Measurements from ENCODE around the gene CTSF. TPM values are rescaled to one million over a fixed set of nuclear protein-coding genes. Genes with fewer than 3 reads are reported as not detected.
A peak's percentile ranks its signal among the peaks of the same experiment; 100 is the strongest.
"Not testable (repeated sequence)": the region's sequence is repeated elsewhere in the genome, so short reads cannot be mapped to it uniquely, and the experiment has no call there.

The CTSF gene
- total and polyA plus RNA-seq, 4 donors, result 6.6 to 39.6 (median 7.9) TPM

DNA sequence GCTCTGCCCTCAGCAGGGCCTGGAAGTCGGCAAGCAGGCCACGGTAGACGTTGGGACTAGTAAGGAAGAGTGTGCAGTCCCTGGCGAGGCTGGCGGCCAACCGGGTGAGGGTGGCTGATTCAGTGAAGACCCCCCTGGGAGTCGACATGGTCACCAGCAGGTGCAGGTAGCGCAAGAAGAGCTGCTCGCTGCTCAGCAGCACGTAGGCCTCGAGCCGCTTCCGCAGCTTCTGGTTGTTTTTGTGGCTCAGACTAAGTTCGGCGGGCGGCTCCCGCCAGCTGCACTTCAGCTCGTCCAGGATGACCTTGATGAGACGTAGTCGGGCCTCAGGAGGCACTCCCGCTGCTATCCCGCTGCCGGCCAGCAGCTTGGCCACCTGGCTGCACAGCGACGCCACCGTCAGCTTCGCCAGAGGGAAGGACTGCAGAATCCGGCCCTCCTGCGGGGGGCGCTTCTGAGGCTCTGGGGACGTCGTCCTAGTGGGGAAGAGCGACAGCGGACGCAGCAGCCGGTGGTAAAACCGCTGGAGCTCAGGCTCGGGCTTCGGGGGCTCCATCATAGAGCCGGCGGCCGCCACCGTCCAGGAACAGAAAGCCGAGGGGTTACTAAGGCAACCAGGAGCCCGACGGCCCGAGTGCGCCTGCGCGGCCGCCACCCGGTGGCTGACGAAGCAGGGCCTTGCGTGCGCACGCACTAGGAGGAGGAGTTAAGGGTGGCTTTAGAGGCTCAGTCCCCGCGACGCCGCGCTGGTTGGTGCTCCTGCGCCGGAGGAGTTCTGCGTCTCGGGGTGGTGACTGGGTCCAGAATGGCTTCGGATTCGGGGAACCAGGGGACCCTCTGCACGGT, 24.3 kb upstream of the CTSF start, which contains the start of the genes CCDC87 and CCS:
TSS of gene CCDC87 (minus strand) at position 607 of the 846 bp plus-strand sequence. CDS start at position 559, 48 bp downstream.
TSS of gene CCS (plus strand) at position 729 of the 846 bp plus-strand sequence. CDS start at position 806, 77 bp downstream.
- no peaks in the 10 kb centered on the region for H3K27me3 ChIP-seq (ENCODE audit: control insufficient read depth in 3 of 3, insufficient read depth in 3 of 3, low read length in 2 of 3)
- peak; percentile 40 for TF ChIP-seq CTCF (IDR thresholded peaks at IDR 0.05; ENCODE audit: control extremely low read depth, extremely low read depth)
- peak within 1 kb of the TSS; percentile 88 to 96 for H3K9ac ChIP-seq (ENCODE audit: insufficient read depth in 1 of 2, low read length in 2 of 2)
- H3K27ac ChIP-seq (ENCODE audit: low read depth in 1 of 2, low read length in 1 of 2), result peak within 1 kb of the TSS; percentile 71 to 91
- H3K4me3 ChIP-seq, result peak within 1 kb of the TSS; percentile 95
- peaks cover 0 to 30% (median 15%) of the 10 kb centered on the region in 5 donors for H3K4me1 ChIP-seq (ENCODE audit: control insufficient read depth in 5 of 5, insufficient read depth in 5 of 5, low read length in 5 of 5)
- no peaks in the 10 kb centered on the region for H3K9me3 ChIP-seq (ENCODE audit: control insufficient read depth in 4 of 4, insufficient read depth in 3 of 4, low read length in 3 of 4)
- WGBS, 2 donors, result 17 to 18% methylated on average over 68 of the region's 68 CpGs
- ATAC-seq (ENCODE audit: insufficient read depth, low FRiP score) (peak; percentile 94), DNase-seq (peak; percentile 97)
- H3K36me3 ChIP-seq (ENCODE audit: control insufficient read depth in 4 of 4, insufficient read depth in 4 of 4, low read length in 4 of 4), result peaks cover 0 to 2% (median 0%) of the 10 kb centered on the region in 4 donors

DNA sequence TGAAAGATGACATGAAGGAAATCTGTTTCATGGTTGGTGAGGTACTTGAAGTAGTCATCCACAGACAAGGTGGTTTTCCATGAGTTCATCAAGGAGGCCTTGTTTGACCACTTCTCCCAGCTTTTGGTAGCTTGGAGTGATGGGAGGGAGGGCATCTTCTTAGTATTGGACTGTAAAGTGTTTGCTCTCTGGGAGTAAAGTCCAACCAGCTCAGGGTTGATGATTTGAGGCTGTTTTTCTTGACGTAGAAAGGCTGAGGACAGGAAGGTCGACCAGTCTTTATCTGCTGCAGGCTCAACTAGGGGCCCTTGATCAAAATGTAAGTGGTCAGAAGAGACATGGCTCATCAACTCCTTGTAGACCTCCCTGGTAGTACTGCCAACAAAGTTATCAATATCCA, 22.8 kb upstream of the CTSF start:
- DNase-seq (no peak), ATAC-seq (ENCODE audit: insufficient read depth, low FRiP score) (no peak)
- H3K36me3 ChIP-seq (ENCODE audit: control insufficient read depth in 4 of 4, insufficient read depth in 4 of 4, low read length in 4 of 4), result no peaks in the 10 kb centered on the region
- no peak for TF ChIP-seq CTCF (IDR thresholded peaks at IDR 0.05; ENCODE audit: control extremely low read depth, extremely low read depth)
- no peak overlapping the region for H3K9ac ChIP-seq (ENCODE audit: insufficient read depth in 1 of 2, low read length in 2 of 2)
- 90 to 97% methylated on average over 2 of the region's 2 CpGs for WGBS, 2 donors
- no peak overlapping the region for H3K4me3 ChIP-seq
- no peak overlapping the region for H3K27ac ChIP-seq (ENCODE audit: low read depth in 1 of 2, low read length in 1 of 2)
- H3K4me1 ChIP-seq (ENCODE audit: control insufficient read depth in 5 of 5, insufficient read depth in 5 of 5, low read length in 5 of 5), result peaks cover 0 to 30% (median 15%) of the 10 kb centered on the region in 5 donors
- H3K9me3 ChIP-seq (ENCODE audit: control insufficient read depth in 4 of 4, insufficient read depth in 3 of 4, low read length in 3 of 4), result no peaks in the 10 kb centered on the region
- no peaks in the 10 kb centered on the region for H3K27me3 ChIP-seq (ENCODE audit: control insufficient read depth in 3 of 3, insufficient read depth in 3 of 3, low read length in 2 of 3)

DNA sequence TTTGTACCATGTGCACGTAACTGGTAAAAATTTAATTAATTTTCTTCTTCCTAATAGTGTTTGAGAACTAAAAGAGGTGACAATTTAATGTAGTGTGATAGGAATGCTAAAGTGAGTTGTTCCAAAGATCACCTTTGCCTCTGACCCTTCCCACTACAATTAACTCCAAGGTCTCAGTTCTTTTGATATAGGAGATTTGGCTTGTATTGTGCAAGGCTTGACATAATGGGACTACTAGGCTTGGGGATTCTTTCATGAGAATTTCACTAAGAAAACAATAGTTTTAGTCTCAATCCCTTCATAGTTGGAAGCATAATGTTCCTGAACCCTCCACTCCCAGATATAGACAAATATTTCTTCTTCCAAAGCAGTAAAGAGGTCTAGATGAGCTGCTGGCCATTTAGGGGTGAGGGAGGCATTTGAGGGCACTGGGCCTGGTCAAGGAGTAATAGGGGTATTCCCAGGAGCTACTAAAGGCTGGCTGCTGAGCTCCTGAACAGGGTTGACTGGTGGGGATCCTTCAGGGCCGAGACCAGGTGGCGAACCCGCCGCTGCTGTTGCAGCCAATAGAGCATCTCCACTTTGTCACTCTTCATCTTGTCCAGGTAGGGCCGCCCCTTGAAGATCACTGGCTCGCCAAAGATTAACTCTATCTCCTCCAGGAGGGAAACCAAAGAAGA, 21.7 kb upstream of the CTSF start:
- peaks cover 0 to 20% (median 11%) of the 10 kb centered on the region in 5 donors for H3K4me1 ChIP-seq (ENCODE audit: control insufficient read depth in 5 of 5, insufficient read depth in 5 of 5, low read length in 5 of 5)
- no peaks in the 10 kb centered on the region for H3K27me3 ChIP-seq (ENCODE audit: control insufficient read depth in 3 of 3, insufficient read depth in 3 of 3, low read length in 2 of 3)
- no peak for ATAC-seq (ENCODE audit: insufficient read depth, low FRiP score)
- DNase-seq, result no peak
- whole genome bisulfite sequencing, 2 donors, result 96 to 99% methylated on average over 6 to 7 of the region's 7 CpGs
- no peak overlapping the region for H3K4me3 ChIP-seq
- no peak overlapping the region for H3K27ac ChIP-seq (ENCODE audit: low read depth in 1 of 2, low read length in 1 of 2)
- H3K9ac ChIP-seq (ENCODE audit: insufficient read depth in 1 of 2, low read length in 2 of 2), result no peak overlapping the region
- TF ChIP-seq CTCF (IDR thresholded peaks at IDR 0.05; ENCODE audit: control extremely low read depth, extremely low read depth), result no peak
- H3K36me3 ChIP-seq (ENCODE audit: control insufficient read depth in 4 of 4, insufficient read depth in 4 of 4, low read length in 4 of 4), result no peaks in the 10 kb centered on the region
- H3K9me3 ChIP-seq (ENCODE audit: control insufficient read depth in 4 of 4, insufficient read depth in 3 of 4, low read length in 3 of 4), result no peaks in the 10 kb centered on the region

DNA sequence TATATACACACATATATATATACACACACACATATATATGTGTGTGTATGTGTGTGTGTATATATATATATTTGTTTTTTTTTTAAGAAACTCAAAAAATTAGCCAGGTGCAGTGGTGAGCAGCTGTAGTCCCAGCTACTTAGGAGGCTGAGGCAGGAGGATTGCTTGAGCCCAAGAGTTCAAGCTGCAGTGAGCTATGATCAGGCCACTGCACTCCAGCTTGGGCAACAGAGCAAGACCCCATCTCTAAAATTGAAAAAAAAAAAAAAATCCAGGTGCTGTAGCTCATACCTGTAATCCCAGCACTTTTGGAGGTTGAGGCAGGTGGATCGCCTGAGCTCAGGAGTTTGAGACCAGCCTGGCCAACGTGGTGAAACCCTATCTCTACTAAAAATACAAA, 20.9 kb upstream of the CTSF start:
- H3K9me3 ChIP-seq (ENCODE audit: control insufficient read depth in 4 of 4, insufficient read depth in 3 of 4, low read length in 3 of 4); H3K36me3 ChIP-seq (ENCODE audit: control insufficient read depth in 4 of 4, insufficient read depth in 4 of 4, low read length in 4 of 4); H3K4me3 ChIP-seq; DNase-seq; H3K27me3 ChIP-seq (ENCODE audit: control insufficient read depth in 3 of 3, insufficient read depth in 3 of 3, low read length in 2 of 3); H3K9ac ChIP-seq (ENCODE audit: insufficient read depth in 1 of 2, low read length in 2 of 2); H3K27ac ChIP-seq (ENCODE audit: low read depth in 1 of 2, low read length in 1 of 2); ATAC-seq (ENCODE audit: insufficient read depth, low FRiP score): not testable (repeated sequence)
- peaks cover 0 to 14% (median 3%) of the 10 kb centered on the region in 5 donors for H3K4me1 ChIP-seq (ENCODE audit: control insufficient read depth in 5 of 5, insufficient read depth in 5 of 5, low read length in 5 of 5)
- 70 to 78% methylated on average over 2 of the region's 2 CpGs for WGBS, 2 donors

Data from lung (tissue), 12 donors.